Measurements from ENCODE around the gene YIPF1.

Gene YIPF1

GRCh38 chr1:53889304-53890298, at the start of gene YIPF1:
Gene YIPF1 (minus strand): TSS chr1:53889797. CDS start chr1:53888937, 860 bp downstream.
- Mint-ChIP-seq H3K9me3 (no peaks in the 10 kb centered on the region), H3K27me3 (peaks cover 2% of the 10 kb centered on the region), H3K27ac (peak within 1 kb of the TSS; percentile 98), H3K36me3 (ENCODE audit: low read depth) (peaks cover 12% of the 10 kb centered on the region), H3K4me3 (peak within 1 kb of the TSS; percentile 98), H3K4me1 (ENCODE audit: low read depth) (peaks cover 51% of the 10 kb centered on the region)

GRCh38 chr1:53938136-53938830, 48.7 kb upstream of the YIPF1 start:
- Mint-ChIP-seq H3K27me3 (no peaks in the 10 kb centered on the region), H3K4me3 (no peak overlapping the region), H3K9me3 (peaks cover 2% of the 10 kb centered on the region), H3K27ac (no peak overlapping the region), H3K36me3 (ENCODE audit: low read depth) (peaks cover 59% of the 10 kb centered on the region), H3K4me1 (ENCODE audit: low read depth) (peaks cover 25% of the 10 kb centered on the region)

- no peak overlapping the region for H3K27ac Mint-ChIP-seq
- peaks cover 3% of the 10 kb centered on the region for H3K9me3 Mint-ChIP-seq
- H3K4me1 Mint-ChIP-seq (ENCODE audit: low read depth) = peaks cover 11% of the 10 kb centered on the region
- H3K27me3 Mint-ChIP-seq = no peaks in the 10 kb centered on the region
- H3K36me3 Mint-ChIP-seq (ENCODE audit: low read depth) = peaks cover 65% of the 10 kb centered on the region
- H3K4me3 Mint-ChIP-seq = no peak overlapping the region
These were observed 46.8 kb upstream of the YIPF1 start for GRCh38 chr1:53936430-53936829.

- Mint-ChIP-seq H3K27me3 (no peaks in the 10 kb centered on the region), H3K36me3 (ENCODE audit: low read depth) (peaks cover 65% of the 10 kb centered on the region), H3K4me3 (no peak overlapping the region), H3K4me1 (ENCODE audit: low read depth) (peaks cover 4% of the 10 kb centered on the region), H3K27ac (no peak overlapping the region), H3K9me3 (peaks cover 3% of the 10 kb centered on the region)
These were observed 44.7 kb upstream of the YIPF1 start for GRCh38 chr1:53934170-53934765.

- H3K27me3 Mint-ChIP-seq = no peaks in the 10 kb centered on the region
- no peak overlapping the region for H3K4me3 Mint-ChIP-seq
- no peaks in the 10 kb centered on the region for H3K4me1 Mint-ChIP-seq (ENCODE audit: low read depth)
- H3K27ac Mint-ChIP-seq = no peak overlapping the region
- peaks cover 61% of the 10 kb centered on the region for H3K36me3 Mint-ChIP-seq (ENCODE audit: low read depth)
- H3K9me3 Mint-ChIP-seq = peaks cover 3% of the 10 kb centered on the region
These were observed 41.9 kb upstream of the YIPF1 start for GRCh38 chr1:53931523-53931922.

- H3K4me3 Mint-ChIP-seq = no peak overlapping the region
- H3K27me3 Mint-ChIP-seq = no peaks in the 10 kb centered on the region
These were observed 41.3 kb upstream of the YIPF1 start for GRCh38 chr1:53930932-53931331.

GRCh38 chr1:53929246-53929960, 39.8 kb upstream of the YIPF1 start:
- Mint-ChIP-seq H3K9me3 (peaks cover 3% of the 10 kb centered on the region), H3K27me3 (no peaks in the 10 kb centered on the region), H3K4me3 (no peak overlapping the region), H3K27ac (no peak overlapping the region), H3K36me3 (ENCODE audit: low read depth) (peaks cover 56% of the 10 kb centered on the region), H3K4me1 (ENCODE audit: low read depth) (no peaks in the 10 kb centered on the region)

More at GRCh38 chr1:53930932-53931331, 41.3 kb upstream of the YIPF1 start:
- Mint-ChIP-seq H3K27ac (no peak overlapping the region), H3K9me3 (peaks cover 3% of the 10 kb centered on the region), H3K4me1 (ENCODE audit: low read depth) (no peaks in the 10 kb centered on the region), H3K36me3 (ENCODE audit: low read depth) (peaks cover 61% of the 10 kb centered on the region)

GRCh38 chr1:53927376-53927881, 37.8 kb upstream of the YIPF1 start:
- Mint-ChIP-seq H3K4me3 (no peak overlapping the region), H3K36me3 (ENCODE audit: low read depth) (peaks cover 59% of the 10 kb centered on the region), H3K27me3 (no peaks in the 10 kb centered on the region), H3K9me3 (no peaks in the 10 kb centered on the region), H3K4me1 (ENCODE audit: low read depth) (no peaks in the 10 kb centered on the region), H3K27ac (no peak overlapping the region)

- Mint-ChIP-seq H3K27me3 (no peaks in the 10 kb centered on the region), H3K9me3 (no peaks in the 10 kb centered on the region), H3K36me3 (ENCODE audit: low read depth) (peaks cover 47% of the 10 kb centered on the region), H3K4me3 (peak overlapping the region; percentile 4), H3K27ac (peak overlapping the region; percentile 92), H3K4me1 (ENCODE audit: low read depth) (peaks cover 41% of the 10 kb centered on the region)
These were observed 30.1 kb upstream of the YIPF1 start for GRCh38 chr1:53919675-53920066.

- peaks cover 37% of the 10 kb centered on the region for H3K36me3 Mint-ChIP-seq (ENCODE audit: low read depth)
These were observed 28.7 kb upstream of the YIPF1 start for GRCh38 chr1:53918343-53918742.

GRCh38 chr1:53913352-53914033, 23.9 kb upstream of the YIPF1 start:
- Mint-ChIP-seq H3K4me3 (no peak overlapping the region), H3K27me3 (no peaks in the 10 kb centered on the region), H3K9me3 (no peaks in the 10 kb centered on the region), H3K4me1 (ENCODE audit: low read depth) (peaks cover 19% of the 10 kb centered on the region), H3K27ac (no peak overlapping the region), H3K36me3 (ENCODE audit: low read depth) (peaks cover 18% of the 10 kb centered on the region)

More at GRCh38 chr1:53918343-53918742, 28.7 kb upstream of the YIPF1 start:
- no peaks in the 10 kb centered on the region for H3K27me3 Mint-ChIP-seq
- peaks cover 41% of the 10 kb centered on the region for H3K4me1 Mint-ChIP-seq (ENCODE audit: low read depth)
- H3K4me3 Mint-ChIP-seq = no peak overlapping the region
- no peak overlapping the region for H3K27ac Mint-ChIP-seq
- H3K9me3 Mint-ChIP-seq = no peaks in the 10 kb centered on the region

GRCh38 chr1:53911442-53911841, 21.8 kb upstream of the YIPF1 start:
- Mint-ChIP-seq H3K27ac (no peak overlapping the region), H3K4me1 (ENCODE audit: low read depth) (peaks cover 9% of the 10 kb centered on the region), H3K9me3 (no peaks in the 10 kb centered on the region), H3K4me3 (no peak overlapping the region), H3K36me3 (ENCODE audit: low read depth) (peaks cover 11% of the 10 kb centered on the region), H3K27me3 (no peaks in the 10 kb centered on the region)

GRCh38 chr1:53909946-53910345, 20.3 kb upstream of the YIPF1 start:
- H3K4me1 Mint-ChIP-seq (ENCODE audit: low read depth) = no peaks in the 10 kb centered on the region
- H3K36me3 Mint-ChIP-seq (ENCODE audit: low read depth) = no peaks in the 10 kb centered on the region
- H3K27me3 Mint-ChIP-seq = no peaks in the 10 kb centered on the region
- H3K27ac Mint-ChIP-seq = no peak overlapping the region
- no peaks in the 10 kb centered on the region for H3K9me3 Mint-ChIP-seq
- no peak overlapping the region for H3K4me3 Mint-ChIP-seq

GRCh38 chr1:53906121-53906520, 16.5 kb upstream of the YIPF1 start:
- no peaks in the 10 kb centered on the region for H3K36me3 Mint-ChIP-seq (ENCODE audit: low read depth)
- no peak overlapping the region for H3K27ac Mint-ChIP-seq
- H3K4me3 Mint-ChIP-seq = no peak overlapping the region

More at GRCh38 chr1:53906121-53906520, 16.5 kb upstream of the YIPF1 start:
- H3K27me3 Mint-ChIP-seq = no peaks in the 10 kb centered on the region
- no peaks in the 10 kb centered on the region for H3K4me1 Mint-ChIP-seq (ENCODE audit: low read depth)
- no peaks in the 10 kb centered on the region for H3K9me3 Mint-ChIP-seq
